Smooth muscle cell (in vitro differentiated cells): ENCODE data around the gene TBX15. TPM values are rescaled to one million over a fixed set of nuclear protein-coding genes. Genes with fewer than 3 reads are reported as not detected.

ENCODE experiments used
- DNase-seq: peaks from one replicate; lab custom pipeline; 2025; ENCODE audit not compliant: unreplicated experiment; lab: John Stamatoyannopoulos, UW
- H2AFZ ChIP-seq: fragments of 200-600 bp; sonication (generic); 2 replicates; pipeline ENCODE4 v1.6.0; 2016; ENCODE audit warnings: antibody characterized with exemption, low read depth, mild to moderate bottlenecking
- H3F3A ChIP-seq: fragments of 200-600 bp; sonication (generic); 2 replicates; pipeline ENCODE4 v1.6.0; 2017; ENCODE audit warnings: antibody characterized with exemption, low read depth
- H3K27ac ChIP-seq: fragments of 200-600 bp; sonication (generic); 2 replicates; pipeline ENCODE4 v1.5.1; 2016; ENCODE audit warnings: low read depth, mild to moderate bottlenecking
- H3K27me3 ChIP-seq: fragments of 200-600 bp; sonication (generic); 2 replicates; pipeline ENCODE4 v1.6.1; 2016; ENCODE audit warnings: low read depth, mild to moderate bottlenecking
- H3K36me3 ChIP-seq: fragments of 200-600 bp; sonication (generic); 2 replicates; pipeline ENCODE4 v1.5.1; 2016; ENCODE audit warnings: low read depth
- H3K4me1 ChIP-seq: fragments of 200-600 bp; sonication (generic); 2 replicates; pipeline ENCODE4 v1.5.1; 2016; ENCODE audit warnings: low read depth
- H3K4me2 ChIP-seq: fragments of 200-600 bp; sonication (generic); 2 replicates; pipeline ENCODE4 v1.6.0; 2016; ENCODE audit warnings: mild to moderate bottlenecking
- H3K4me3 ChIP-seq: fragments of 200-600 bp; sonication (generic); 2 replicates; pipeline ENCODE4 v1.5.1; 2016; ENCODE audit warnings: mild to moderate bottlenecking
- H3K79me2 ChIP-seq: fragments of 200-600 bp; sonication (generic); 2 replicates; pipeline ENCODE4 v1.6.0; 2016; ENCODE audit warnings: low read depth, mild to moderate bottlenecking
- H3K9ac ChIP-seq: fragments of 200-600 bp; sonication (generic); 2 replicates; pipeline ENCODE4 v1.6.0; 2016; ENCODE audit warnings: low read depth
- H3K9me3 ChIP-seq: fragments of 200-600 bp; sonication (generic); replicated peaks from 2 replicates; pipeline ENCODE4 v1.5.1; 2016; ENCODE audit warnings: low read depth
- H4K20me1 ChIP-seq: fragments of 200-600 bp; sonication (generic); 2 replicates; pipeline ENCODE4 v1.6.0; 2016; ENCODE audit warnings: low read depth
- WGBS: methylation state at CpG from one replicate; pipeline ENCODE4 v1.1.7; 2016; ENCODE audit warnings: low lambda C conversion rate; 5-methylcytosine and 5-hydroxymethylcytosine counted together
- polyA plus RNA-seq: library from polyadenylated mRNA; unstranded; fragments of >200 nt; fragmentation: Nextera tagmentation; extraction: Ambion mirVana; gene quantifications from 2 replicates; pipeline ENCODE4 v1.2.1, GENCODE V29; 2016
- total RNA-seq: library from RNA; depleted of rRNA; stranded (reverse); fragments of >200 nt; gene quantifications from 2 replicates; pipeline ENCODE4 v1.2.3, GENCODE V29; 2014
- TF ChIP-seq, protein P1 (sequence below): fragments of 200-600 bp; sonication (generic); IDR thresholded peaks from 2 replicates; pipeline ENCODE4 v1.5.1; 2017; ENCODE audit warnings: borderline replicate concordance, mild to moderate bottlenecking, antibody characterized with exemption; ENCODE audit not compliant: insufficient read depth, poor library complexity, severe bottlenecking

Gene TBX15
- total and polyA plus RNA-seq, 2 experiments from 2014 or later, result 2.7 to 3.5 TPM

GRCh38 chr1:119026956-119027355 lies 38.8 kb upstream of the TBX15 start:
- H3K4me3 ChIP-seq, result no peak overlapping the region
- H3K4me2 ChIP-seq, result no peak overlapping the region
- no peak for DNase-seq
- H3K36me3 ChIP-seq, result no peaks in the 10 kb centered on the region
- no peak overlapping the region for H3K27ac ChIP-seq
- no peaks in the 10 kb centered on the region for H3K27me3 ChIP-seq
- peaks cover 5% of the 10 kb centered on the region for H3K4me1 ChIP-seq
- H3F3A ChIP-seq, result no peaks in the 10 kb centered on the region
- no peaks in the 10 kb centered on the region for H3K79me2 ChIP-seq
- TF ChIP-seq, protein P1, sequence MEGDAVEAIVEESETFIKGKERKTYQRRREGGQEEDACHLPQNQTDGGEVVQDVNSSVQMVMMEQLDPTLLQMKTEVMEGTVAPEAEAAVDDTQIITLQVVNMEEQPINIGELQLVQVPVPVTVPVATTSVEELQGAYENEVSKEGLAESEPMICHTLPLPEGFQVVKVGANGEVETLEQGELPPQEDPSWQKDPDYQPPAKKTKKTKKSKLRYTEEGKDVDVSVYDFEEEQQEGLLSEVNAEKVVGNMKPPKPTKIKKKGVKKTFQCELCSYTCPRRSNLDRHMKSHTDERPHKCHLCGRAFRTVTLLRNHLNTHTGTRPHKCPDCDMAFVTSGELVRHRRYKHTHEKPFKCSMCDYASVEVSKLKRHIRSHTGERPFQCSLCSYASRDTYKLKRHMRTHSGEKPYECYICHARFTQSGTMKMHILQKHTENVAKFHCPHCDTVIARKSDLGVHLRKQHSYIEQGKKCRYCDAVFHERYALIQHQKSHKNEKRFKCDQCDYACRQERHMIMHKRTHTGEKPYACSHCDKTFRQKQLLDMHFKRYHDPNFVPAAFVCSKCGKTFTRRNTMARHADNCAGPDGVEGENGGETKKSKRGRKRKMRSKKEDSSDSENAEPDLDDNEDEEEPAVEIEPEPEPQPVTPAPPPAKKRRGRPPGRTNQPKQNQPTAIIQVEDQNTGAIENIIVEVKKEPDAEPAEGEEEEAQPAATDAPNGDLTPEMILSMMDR, result no peak
- WGBS, result 87% methylated on average over 5 of the region's 5 CpGs
- no peaks in the 10 kb centered on the region for H4K20me1 ChIP-seq
- H2AFZ ChIP-seq, result no peak overlapping the region
- no peaks in the 10 kb centered on the region for H3K9me3 ChIP-seq
- H3K9ac ChIP-seq, result no peak overlapping the region

- TF ChIP-seq, protein P1, result no peak
- Histone ChIP-seq H3K9ac (no peak overlapping the region), H3K4me1 (no peaks in the 10 kb centered on the region), H3F3A (no peaks in the 10 kb centered on the region), H4K20me1 (no peaks in the 10 kb centered on the region), H3K79me2 (no peaks in the 10 kb centered on the region), H3K27me3 (no peaks in the 10 kb centered on the region), H3K4me2 (no peak overlapping the region), H3K4me3 (no peak overlapping the region), H3K36me3 (no peaks in the 10 kb centered on the region), H3K27ac (no peak overlapping the region), H2AFZ (no peak overlapping the region), H3K9me3 (no peaks in the 10 kb centered on the region)
- WGBS, result 88% methylated on average over 2 of the region's 2 CpGs
- no peak for DNase-seq
Measured at GRCh38 chr1:119015547-119015946, 27.4 kb upstream of the TBX15 start.

DNA sequence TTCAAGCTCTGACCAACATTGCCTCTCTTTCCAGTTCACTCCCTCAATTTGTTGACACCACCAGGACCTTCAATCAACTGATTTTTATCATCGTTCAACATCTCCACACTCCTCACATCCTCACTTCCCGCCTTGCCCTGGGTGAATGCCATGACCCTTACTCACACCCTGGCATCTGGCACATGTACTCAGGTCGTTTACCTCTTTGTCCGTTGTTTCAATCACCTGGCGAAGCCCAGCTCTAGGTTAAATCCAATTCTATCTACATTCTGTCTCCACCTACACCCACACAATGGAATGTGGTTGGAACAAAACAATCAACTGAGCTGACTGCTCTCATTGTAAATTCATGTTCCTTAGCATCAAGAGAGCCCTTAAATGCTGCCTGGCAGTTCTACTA lies 24.2 kb upstream of the TBX15 start:
- no peaks in the 10 kb centered on the region for H3K9me3 ChIP-seq
- H3K36me3 ChIP-seq, result no peaks in the 10 kb centered on the region
- no peak for DNase-seq
- no peaks in the 10 kb centered on the region for H3F3A ChIP-seq
- no peaks in the 10 kb centered on the region for H3K4me1 ChIP-seq
- H3K27ac ChIP-seq, result no peak overlapping the region
- peaks cover 13% of the 10 kb centered on the region for H3K27me3 ChIP-seq
- whole genome bisulfite sequencing, result 73% methylated on average over 5 of the region's 5 CpGs
- H2AFZ ChIP-seq, result no peak overlapping the region
- H3K9ac ChIP-seq, result no peak overlapping the region
- no peak overlapping the region for H3K4me3 ChIP-seq
- TF ChIP-seq, protein P1, result no peak
- H3K4me2 ChIP-seq, result no peak overlapping the region
- H3K79me2 ChIP-seq, result no peaks in the 10 kb centered on the region
- no peaks in the 10 kb centered on the region for H4K20me1 ChIP-seq

GRCh38 chr1:119011706-119012105 lies 23.6 kb upstream of the TBX15 start:
- H3F3A ChIP-seq, result no peaks in the 10 kb centered on the region
- H3K27ac ChIP-seq, result no peak overlapping the region
- no peaks in the 10 kb centered on the region for H3K4me1 ChIP-seq
- H3K27me3 ChIP-seq, result peaks cover 19% of the 10 kb centered on the region
- no peaks in the 10 kb centered on the region for H3K9me3 ChIP-seq
- H3K36me3 ChIP-seq, result no peaks in the 10 kb centered on the region
- DNase-seq, result no peak
- no peak overlapping the region for H2AFZ ChIP-seq
- 59% methylated on average over 3 of the region's 3 CpGs for WGBS
- H3K4me3 ChIP-seq, result no peak overlapping the region
- no peaks in the 10 kb centered on the region for H4K20me1 ChIP-seq
- H3K79me2 ChIP-seq, result no peaks in the 10 kb centered on the region
- TF ChIP-seq, protein P1, result no peak
- H3K4me2 ChIP-seq, result no peak overlapping the region
- H3K9ac ChIP-seq, result no peak overlapping the region
